PFSK-1 (cell line): ENCODE data around the gene NOL9.

Source experiments
- FOXP2 ChIP-seq: optimal IDR thresholded peaks from 2 replicates; pipeline ENCODE3; 2011; ENCODE audit warnings: borderline replicate concordance, control low read depth, inconsistent platforms; ENCODE audit not compliant: insufficient read depth; ENCODE audit errors: extremely low read length, extremely low read depth
- POLR2AphosphoS5 ChIP-seq: IDR thresholded peaks from 2 replicates; pipeline ENCODE4 v1.6.1; 2012; ENCODE audit warnings: low read depth, mild to moderate bottlenecking, control low read depth, low read length, moderate library complexity
- SIN3A ChIP-seq: IDR thresholded peaks from 2 replicates; pipeline ENCODE4 v1.6.1; 2012; ENCODE audit warnings: mild to moderate bottlenecking, low read length, moderate library complexity, borderline replicate concordance; ENCODE audit not compliant: insufficient read depth
- TAF1 ChIP-seq: IDR thresholded peaks from 2 replicates; pipeline ENCODE4 v1.6.1; 2012; ENCODE audit warnings: low read length, control low read depth, borderline replicate concordance; ENCODE audit not compliant: insufficient read depth
- TF ChIP-seq, protein P1 (sequence below), 2 experiments: IDR thresholded peaks; 2 replicates each; pipeline versions ENCODE4 v1.6.1 to v1.8.0; 2011 to 2012; ENCODE audit warnings: low read depth in 2 of 2, low read length in 2 of 2, control low read depth in 1 of 2, inconsistent platforms in 1 of 2, mild to moderate bottlenecking in 1 of 2, moderate library complexity in 1 of 2; ENCODE audit not compliant: insufficient read depth in 1 of 2

Gene NOL9

DNA sequence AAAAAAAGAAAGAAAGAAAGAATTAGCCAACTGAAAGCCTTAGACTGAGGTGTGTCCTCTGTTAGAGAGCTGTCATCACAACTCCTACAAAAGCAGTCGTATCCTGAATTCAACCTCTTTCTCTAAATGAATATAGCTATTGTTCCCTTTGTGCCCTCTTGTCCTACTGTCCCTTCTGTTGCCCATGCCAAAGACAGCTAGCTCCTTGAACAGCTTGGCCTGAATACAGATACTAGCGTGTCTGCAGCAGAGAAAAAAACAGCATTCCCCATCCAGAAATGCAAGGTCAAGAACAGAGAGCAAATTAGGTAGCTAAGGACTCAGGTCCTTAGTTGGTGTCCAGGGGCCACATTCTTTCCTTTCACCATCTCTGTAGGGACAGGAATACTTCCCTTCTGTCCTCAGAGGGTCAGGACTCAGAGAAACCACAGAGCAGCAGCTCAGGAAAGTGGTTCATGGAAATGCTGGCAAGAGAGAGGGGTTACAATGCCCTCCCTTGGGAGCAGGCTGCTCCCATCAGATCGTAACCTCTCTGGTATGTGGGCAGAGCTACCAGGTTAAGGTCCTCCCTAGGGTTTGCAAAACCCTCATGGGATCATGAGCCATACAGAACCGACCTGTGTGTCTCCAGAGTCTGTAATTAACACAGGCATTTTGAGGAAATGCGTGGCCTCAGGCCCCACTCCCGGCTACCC, 23.7 kb upstream of the NOL9 start:
- no peak for TF ChIP-seq POLR2AphosphoS5
- TF ChIP-seq, protein P1, sequence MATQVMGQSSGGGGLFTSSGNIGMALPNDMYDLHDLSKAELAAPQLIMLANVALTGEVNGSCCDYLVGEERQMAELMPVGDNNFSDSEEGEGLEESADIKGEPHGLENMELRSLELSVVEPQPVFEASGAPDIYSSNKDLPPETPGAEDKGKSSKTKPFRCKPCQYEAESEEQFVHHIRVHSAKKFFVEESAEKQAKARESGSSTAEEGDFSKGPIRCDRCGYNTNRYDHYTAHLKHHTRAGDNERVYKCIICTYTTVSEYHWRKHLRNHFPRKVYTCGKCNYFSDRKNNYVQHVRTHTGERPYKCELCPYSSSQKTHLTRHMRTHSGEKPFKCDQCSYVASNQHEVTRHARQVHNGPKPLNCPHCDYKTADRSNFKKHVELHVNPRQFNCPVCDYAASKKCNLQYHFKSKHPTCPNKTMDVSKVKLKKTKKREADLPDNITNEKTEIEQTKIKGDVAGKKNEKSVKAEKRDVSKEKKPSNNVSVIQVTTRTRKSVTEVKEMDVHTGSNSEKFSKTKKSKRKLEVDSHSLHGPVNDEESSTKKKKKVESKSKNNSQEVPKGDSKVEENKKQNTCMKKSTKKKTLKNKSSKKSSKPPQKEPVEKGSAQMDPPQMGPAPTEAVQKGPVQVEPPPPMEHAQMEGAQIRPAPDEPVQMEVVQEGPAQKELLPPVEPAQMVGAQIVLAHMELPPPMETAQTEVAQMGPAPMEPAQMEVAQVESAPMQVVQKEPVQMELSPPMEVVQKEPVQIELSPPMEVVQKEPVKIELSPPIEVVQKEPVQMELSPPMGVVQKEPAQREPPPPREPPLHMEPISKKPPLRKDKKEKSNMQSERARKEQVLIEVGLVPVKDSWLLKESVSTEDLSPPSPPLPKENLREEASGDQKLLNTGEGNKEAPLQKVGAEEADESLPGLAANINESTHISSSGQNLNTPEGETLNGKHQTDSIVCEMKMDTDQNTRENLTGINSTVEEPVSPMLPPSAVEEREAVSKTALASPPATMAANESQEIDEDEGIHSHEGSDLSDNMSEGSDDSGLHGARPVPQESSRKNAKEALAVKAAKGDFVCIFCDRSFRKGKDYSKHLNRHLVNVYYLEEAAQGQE (IDR thresholded peaks at IDR 0.05; ENCODE audit: insufficient read depth in 1 of 2, low read depth in 2 of 2, low read length in 2 of 2): no peak
- no peak for TF ChIP-seq TAF1
- no peak for TF ChIP-seq SIN3A
- no peak for TF ChIP-seq FOXP2

- TF ChIP-seq, protein P1 (IDR thresholded peaks at IDR 0.05; ENCODE audit: insufficient read depth in 1 of 2, low read depth in 2 of 2, low read length in 2 of 2): no peak
- TF ChIP-seq TAF1 (no peak), SIN3A (no peak), FOXP2 (no peak), POLR2AphosphoS5 (no peak)
Observed at GRCh38 chr1:6574818-6575217, 20.5 kb upstream of the NOL9 start.

GRCh38 chr1:6574025-6574620, 19.8 kb upstream of the NOL9 start:
- TF ChIP-seq, protein P1 (IDR thresholded peaks at IDR 0.05; ENCODE audit: insufficient read depth in 1 of 2, low read depth in 2 of 2, low read length in 2 of 2): no peak
- TF ChIP-seq POLR2AphosphoS5: no peak

DNA sequence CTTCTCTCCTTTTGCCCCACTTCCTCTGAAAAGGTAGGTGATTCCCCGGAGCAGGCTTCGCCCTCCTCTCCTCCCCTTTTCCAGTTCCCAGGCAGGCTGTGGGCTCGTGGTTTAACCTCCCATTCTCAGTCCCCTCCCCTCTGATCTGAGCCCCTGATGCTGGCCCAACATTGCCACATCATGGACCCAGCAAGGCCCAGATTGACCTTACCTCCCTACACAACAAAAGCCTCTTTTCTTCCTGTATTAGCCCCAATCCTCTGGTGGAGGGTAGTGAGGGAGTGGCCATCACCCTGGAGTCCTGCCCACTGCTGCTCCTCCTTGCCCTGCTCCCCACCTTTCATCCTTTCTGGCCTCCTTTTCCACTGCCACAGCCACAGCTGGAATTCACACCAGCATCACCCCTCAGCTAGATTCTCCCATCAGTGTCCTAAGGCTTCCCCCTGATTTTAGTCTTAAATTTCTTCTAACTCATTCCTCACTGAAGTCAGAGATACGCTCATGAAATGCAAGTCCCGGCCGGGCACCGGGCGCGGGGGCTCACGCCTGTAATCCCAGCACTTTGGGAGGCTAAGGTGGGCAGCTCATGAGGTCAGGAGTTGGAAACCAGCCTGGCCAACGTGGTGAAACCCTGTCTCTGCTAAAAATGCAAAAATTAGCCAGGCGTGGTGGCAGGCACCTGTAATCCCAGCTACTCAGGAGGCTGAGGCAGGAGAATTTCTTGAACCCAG, 18.5 kb upstream of the NOL9 start:
- TF ChIP-seq TAF1 (no peak), SIN3A (no peak), POLR2AphosphoS5 (no peak), FOXP2 (no peak)
- TF ChIP-seq, protein P1 (IDR thresholded peaks at IDR 0.05; ENCODE audit: insufficient read depth in 1 of 2, low read depth in 2 of 2, low read length in 2 of 2): no peak
